Parathyroid adenoma (tissue), 2 donors: ENCODE results near the gene HTR7.

Experiments used
- H2AFZ ChIP-seq: fragments of 300-600 bp; sonication (generic); one replicate; pipeline ENCODE4 v1.7.0; 2017; ENCODE audit warnings: antibody characterized with exemption, mild to moderate bottlenecking
- H3K27ac ChIP-seq: fragments of 300-600 bp; sonication (generic); one replicate; pipeline ENCODE4 v1.7.0; 2017
- H3K27me3 ChIP-seq: fragments of 300-600 bp; sonication (generic); one replicate; pipeline ENCODE4 v1.7.0; 2017; ENCODE audit warnings: low read length; ENCODE audit not compliant: control insufficient read depth, insufficient read depth
- H3K36me3 ChIP-seq: fragments of 300-600 bp; sonication (generic); one replicate; pipeline ENCODE4 v1.7.0; 2017; ENCODE audit warnings: low read length; ENCODE audit not compliant: control insufficient read depth, insufficient read depth
- H3K4me1 ChIP-seq: fragments of 300-600 bp; sonication (generic); one replicate; pipeline ENCODE4 v1.7.0; 2017; ENCODE audit warnings: control low read depth
- H3K4me2 ChIP-seq: fragments of 300-600 bp; sonication (generic); one replicate; pipeline ENCODE4 v1.7.0; 2017; ENCODE audit warnings: low read length
- H3K4me3 ChIP-seq: fragments of 300-600 bp; sonication (generic); one replicate; pipeline ENCODE4 v1.7.0; 2017; ENCODE audit warnings: low read depth, low read length
- H3K79me2 ChIP-seq: fragments of 300-600 bp; sonication (generic); one replicate; pipeline ENCODE4 v1.7.0; 2017; ENCODE audit warnings: control low read depth
- H3K9ac ChIP-seq: fragments of 300-600 bp; sonication (generic); one replicate; pipeline ENCODE4 v1.7.0; 2017; ENCODE audit warnings: mild to moderate bottlenecking
- H3K9me3 ChIP-seq: fragments of 300-600 bp; sonication (generic); one replicate; pipeline ENCODE4 v1.7.0; 2017; ENCODE audit warnings: low read length; ENCODE audit not compliant: control insufficient read depth
- TF ChIP-seq, protein P1 (sequence below): fragments of 300-600 bp; sonication (generic); IDR thresholded peaks from one replicate; pipeline ENCODE4 v1.7.0; 2017; ENCODE audit warnings: antibody characterized with exemption, mild to moderate bottlenecking
- donor health status: primary hyperparathyroidism.

The HTR7 gene

DNA sequence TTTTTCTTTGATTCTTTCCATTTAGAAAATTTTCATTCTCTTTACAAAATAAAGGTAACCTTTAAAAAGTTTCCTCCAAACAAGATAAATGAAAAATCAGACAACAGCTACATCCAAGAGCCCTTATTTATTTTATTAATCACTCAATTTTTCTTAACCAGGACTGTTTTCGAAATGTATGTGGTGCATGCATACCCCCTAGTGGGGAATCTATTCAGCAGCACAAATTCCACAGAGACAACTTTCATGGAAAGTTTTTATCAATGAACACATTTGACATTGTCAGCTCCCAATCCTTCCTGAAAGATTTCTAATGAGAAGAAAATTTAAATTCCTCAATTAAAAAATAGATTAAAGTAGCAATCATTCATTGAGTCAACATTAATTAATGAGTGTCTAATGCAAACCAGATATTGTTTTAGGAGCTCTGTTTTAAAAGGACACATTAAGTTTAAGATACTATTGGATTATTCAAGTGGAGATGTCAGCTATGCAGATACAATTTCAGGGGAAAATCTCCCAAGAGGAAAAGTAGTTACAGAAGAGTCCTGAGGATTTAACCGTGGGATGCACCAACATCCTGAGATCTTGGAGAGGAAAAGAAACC lies 5.2 kb upstream of the HTR7 start:
- TF ChIP-seq, protein P1, sequence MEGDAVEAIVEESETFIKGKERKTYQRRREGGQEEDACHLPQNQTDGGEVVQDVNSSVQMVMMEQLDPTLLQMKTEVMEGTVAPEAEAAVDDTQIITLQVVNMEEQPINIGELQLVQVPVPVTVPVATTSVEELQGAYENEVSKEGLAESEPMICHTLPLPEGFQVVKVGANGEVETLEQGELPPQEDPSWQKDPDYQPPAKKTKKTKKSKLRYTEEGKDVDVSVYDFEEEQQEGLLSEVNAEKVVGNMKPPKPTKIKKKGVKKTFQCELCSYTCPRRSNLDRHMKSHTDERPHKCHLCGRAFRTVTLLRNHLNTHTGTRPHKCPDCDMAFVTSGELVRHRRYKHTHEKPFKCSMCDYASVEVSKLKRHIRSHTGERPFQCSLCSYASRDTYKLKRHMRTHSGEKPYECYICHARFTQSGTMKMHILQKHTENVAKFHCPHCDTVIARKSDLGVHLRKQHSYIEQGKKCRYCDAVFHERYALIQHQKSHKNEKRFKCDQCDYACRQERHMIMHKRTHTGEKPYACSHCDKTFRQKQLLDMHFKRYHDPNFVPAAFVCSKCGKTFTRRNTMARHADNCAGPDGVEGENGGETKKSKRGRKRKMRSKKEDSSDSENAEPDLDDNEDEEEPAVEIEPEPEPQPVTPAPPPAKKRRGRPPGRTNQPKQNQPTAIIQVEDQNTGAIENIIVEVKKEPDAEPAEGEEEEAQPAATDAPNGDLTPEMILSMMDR: peak; percentile 78
- Histone ChIP-seq H3K36me3 (no peaks in the 10 kb centered on the region), H3K9me3 (no peaks in the 10 kb centered on the region), H3K4me1 (peaks cover 5% of the 10 kb centered on the region), H3K4me2 (no peak overlapping the region), H3K79me2 (no peaks in the 10 kb centered on the region), H3K4me3 (no peak overlapping the region), H2AFZ (no peak overlapping the region), H3K9ac (no peak overlapping the region), H3K27ac (no peak overlapping the region), H3K27me3 (no peaks in the 10 kb centered on the region)

DNA sequence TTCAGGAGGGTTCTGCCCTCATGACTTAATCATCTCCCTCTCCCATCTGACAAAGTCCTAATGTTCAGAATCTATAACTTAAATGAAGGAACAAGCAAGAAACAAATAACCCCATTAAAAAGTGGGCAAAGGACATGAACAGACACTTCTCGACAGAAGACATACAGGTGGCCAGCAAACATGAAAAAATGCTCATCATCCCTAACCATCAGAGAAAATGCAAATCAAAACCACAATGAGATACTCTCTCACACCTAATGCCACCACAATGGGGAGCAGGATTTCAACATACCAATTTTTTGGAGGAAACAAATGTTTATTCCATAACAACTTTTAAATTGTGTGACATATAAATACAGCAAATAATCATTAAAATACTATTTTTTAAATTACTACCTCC lies 3.0 kb upstream of the HTR7 start:
- TF ChIP-seq, protein P1: no peak
- no peaks in the 10 kb centered on the region for H3K9me3 ChIP-seq
- H3K9ac ChIP-seq: no peak overlapping the region
- H3K27ac ChIP-seq: no peak overlapping the region
- no peaks in the 10 kb centered on the region for H3K79me2 ChIP-seq
- no peak overlapping the region for H3K4me2 ChIP-seq
- peaks cover 2% of the 10 kb centered on the region for H3K4me1 ChIP-seq
- H3K4me3 ChIP-seq: no peak overlapping the region
- H3K27me3 ChIP-seq: no peaks in the 10 kb centered on the region
- no peaks in the 10 kb centered on the region for H3K36me3 ChIP-seq
- no peak overlapping the region for H2AFZ ChIP-seq

DNA sequence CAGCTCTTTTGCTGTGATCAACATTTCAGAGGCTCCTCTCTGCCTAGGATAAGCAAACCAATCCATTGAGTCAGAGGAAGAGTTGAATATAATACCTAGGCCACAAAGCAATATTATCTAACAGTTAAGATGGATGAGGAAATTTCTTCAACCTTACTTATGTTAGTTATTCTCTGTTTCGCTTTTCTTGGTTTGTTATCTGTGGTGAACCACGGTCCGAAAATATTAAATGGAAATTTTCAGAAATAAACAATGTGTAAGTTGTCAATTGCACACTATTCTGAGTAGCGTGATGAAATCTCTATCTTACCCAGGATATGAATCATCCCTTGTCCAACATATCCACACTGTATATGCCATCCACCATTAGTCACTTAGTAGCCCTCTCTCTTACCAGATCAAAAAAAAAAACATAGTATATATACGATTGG lies 1.5 kb upstream of the HTR7 start:
- Histone ChIP-seq H3K27ac (no peak overlapping the region), H3K36me3 (no peaks in the 10 kb centered on the region), H3K9me3 (no peaks in the 10 kb centered on the region), H3K4me2 (no peak overlapping the region), H3K4me1 (no peaks in the 10 kb centered on the region), H3K4me3 (no peak overlapping the region), H3K9ac (no peak overlapping the region), H2AFZ (no peak overlapping the region), H3K27me3 (no peaks in the 10 kb centered on the region), H3K79me2 (no peaks in the 10 kb centered on the region)
- TF ChIP-seq, protein P1: no peak

DNA sequence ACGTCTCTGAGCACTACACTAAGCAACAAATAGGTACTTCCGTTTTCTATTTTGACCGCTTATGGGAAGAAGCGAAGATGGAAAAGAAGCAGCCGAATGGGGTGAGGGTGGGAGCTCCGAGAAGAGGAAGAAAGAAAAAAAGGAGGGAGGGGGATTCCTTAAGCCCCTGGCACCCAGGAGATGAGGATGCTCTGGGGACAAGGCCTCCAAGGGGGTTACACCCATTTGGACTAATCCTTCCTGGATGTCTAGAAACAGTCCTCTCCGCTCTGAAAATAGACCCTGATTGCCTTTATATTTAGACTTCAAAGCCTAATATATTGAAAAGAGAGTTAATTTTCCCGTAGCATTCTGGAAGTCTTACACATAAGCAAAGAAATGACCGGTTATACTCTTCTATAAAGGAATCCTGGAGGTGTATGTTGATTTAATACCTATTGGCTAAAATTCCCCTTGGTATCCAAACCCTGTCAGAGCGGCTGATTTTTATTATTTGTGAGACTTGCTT lies 676 bp upstream of the HTR7 start:
- H2AFZ ChIP-seq: peak overlapping the region; percentile 85
- no peaks in the 10 kb centered on the region for H3K79me2 ChIP-seq
- no peaks in the 10 kb centered on the region for H3K27me3 ChIP-seq
- peak overlapping the region; percentile 67 for H3K4me3 ChIP-seq
- no peaks in the 10 kb centered on the region for H3K4me1 ChIP-seq
- no peaks in the 10 kb centered on the region for H3K36me3 ChIP-seq
- no peak overlapping the region for H3K9ac ChIP-seq
- H3K9me3 ChIP-seq: no peaks in the 10 kb centered on the region
- H3K4me2 ChIP-seq: peak overlapping the region; percentile 85
- TF ChIP-seq, protein P1: no peak
- H3K27ac ChIP-seq: peak overlapping the region; percentile 71
